Measurements from ENCODE around the gene POU2AF3. TPM values are rescaled to one million over a fixed set of nuclear protein-coding genes. Genes with fewer than 3 reads are reported as not detected.

The POU2AF3 gene
- total and polyA plus RNA-seq, 10 of the 15 experiments (the other 5 are each of a cell fraction or from before 2014, with no cell fraction given) = 0.17 TPM; not detected in 8

GRCh38 chr11:111259896-111260295, 38.5 kb upstream of the POU2AF3 start (continued):
- TF ChIP-seq, protein P1, sequence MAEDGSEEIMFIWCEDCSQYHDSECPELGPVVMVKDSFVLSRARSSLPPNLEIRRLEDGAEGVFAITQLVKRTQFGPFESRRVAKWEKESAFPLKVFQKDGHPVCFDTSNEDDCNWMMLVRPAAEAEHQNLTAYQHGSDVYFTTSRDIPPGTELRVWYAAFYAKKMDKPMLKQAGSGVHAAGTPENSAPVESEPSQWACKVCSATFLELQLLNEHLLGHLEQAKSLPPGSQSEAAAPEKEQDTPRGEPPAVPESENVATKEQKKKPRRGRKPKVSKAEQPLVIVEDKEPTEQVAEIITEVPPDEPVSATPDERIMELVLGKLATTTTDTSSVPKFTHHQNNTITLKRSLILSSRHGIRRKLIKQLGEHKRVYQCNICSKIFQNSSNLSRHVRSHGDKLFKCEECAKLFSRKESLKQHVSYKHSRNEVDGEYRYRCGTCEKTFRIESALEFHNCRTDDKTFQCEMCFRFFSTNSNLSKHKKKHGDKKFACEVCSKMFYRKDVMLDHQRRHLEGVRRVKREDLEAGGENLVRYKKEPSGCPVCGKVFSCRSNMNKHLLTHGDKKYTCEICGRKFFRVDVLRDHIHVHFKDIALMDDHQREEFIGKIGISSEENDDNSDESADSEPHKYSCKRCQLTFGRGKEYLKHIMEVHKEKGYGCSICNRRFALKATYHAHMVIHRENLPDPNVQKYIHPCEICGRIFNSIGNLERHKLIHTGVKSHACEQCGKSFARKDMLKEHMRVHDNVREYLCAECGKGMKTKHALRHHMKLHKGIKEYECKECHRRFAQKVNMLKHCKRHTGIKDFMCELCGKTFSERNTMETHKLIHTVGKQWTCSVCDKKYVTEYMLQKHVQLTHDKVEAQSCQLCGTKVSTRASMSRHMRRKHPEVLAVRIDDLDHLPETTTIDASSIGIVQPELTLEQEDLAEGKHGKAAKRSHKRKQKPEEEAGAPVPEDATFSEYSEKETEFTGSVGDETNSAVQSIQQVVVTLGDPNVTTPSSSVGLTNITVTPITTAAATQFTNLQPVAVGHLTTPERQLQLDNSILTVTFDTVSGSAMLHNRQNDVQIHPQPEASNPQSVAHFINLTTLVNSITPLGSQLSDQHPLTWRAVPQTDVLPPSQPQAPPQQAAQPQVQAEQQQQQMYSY (CRISPR knock-in tag; IDR thresholded peaks at IDR 0.05) = no peak
- no peak for TF ChIP-seq RELA (IDR thresholded peaks at IDR 0.05; ENCODE audit: borderline replicate concordance, partially characterized antibody)
- TF ChIP-seq YY1 (IDR thresholded peaks at IDR 0.05; ENCODE audit: low read depth, low read length) = no peak
- no peak for TF ChIP-seq TAF1 (IDR thresholded peaks at IDR 0.05; ENCODE audit: borderline replicate concordance, low read depth, low read length)

DNA sequence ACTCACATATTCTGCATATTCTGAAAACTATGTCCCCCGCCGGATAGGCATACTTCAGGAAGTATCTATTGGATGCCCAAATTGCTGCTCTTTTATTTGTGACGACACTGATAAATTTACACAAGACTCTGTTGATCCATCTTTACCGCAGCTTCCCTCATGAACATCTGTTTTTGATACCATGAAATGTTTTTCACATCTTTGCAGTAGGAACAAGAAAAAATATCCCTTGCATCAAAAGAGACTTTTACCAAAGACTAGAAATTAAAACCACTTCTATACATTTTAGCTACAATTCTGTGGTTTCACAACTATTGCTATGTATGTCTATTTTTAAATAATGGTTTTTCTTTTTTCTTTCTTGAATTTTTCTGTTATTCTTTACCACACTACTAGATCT, 37.5 kb upstream of the POU2AF3 start:
- in situ Hi-C loops (cut with MboI) = no loop called here
- Histone ChIP-seq H3K79me2 (ENCODE audit: control insufficient read depth, insufficient read depth, low read length) (no peaks in the 10 kb centered on the region), H3K27ac (ENCODE audit: control insufficient read depth, insufficient read depth) (no peak overlapping the region), H4K20me1 (ENCODE audit: control insufficient read depth, insufficient read depth) (no peaks in the 10 kb centered on the region), H3K4me3 (no peak overlapping the region), H2AFZ (ENCODE audit: control insufficient read depth, low read depth, low read length) (no peak overlapping the region), H3K36me3 (ENCODE audit: control insufficient read depth in 2 of 2, insufficient read depth in 2 of 2, low read length in 1 of 2) (no peaks in the 10 kb centered on the region), H3K9ac (ENCODE audit: control insufficient read depth, insufficient read depth, low read length) (no peak overlapping the region), H3K27me3 (replicated peaks in 1 of 2; ENCODE audit: control insufficient read depth in 2 of 2, insufficient read depth in 2 of 2, low read length in 1 of 2) (no peaks in the 10 kb centered on the region; a peak in 1 of 4 replicates), H3K9me3 (replicated peaks; ENCODE audit: control insufficient read depth, insufficient read depth, low read length) (no peaks in the 10 kb centered on the region), H3K4me2 (ENCODE audit: control insufficient read depth, insufficient read depth) (no peak overlapping the region), H3K4me1 (ENCODE audit: control insufficient read depth, insufficient read depth, low read length) (no peaks in the 10 kb centered on the region)
- intact Hi-C loops (cut with micrococcal nuclease; ENCODE audit: unreplicated experiment) = no loop called here
- RAD21 ChIA-PET (ENCODE audit: unreplicated experiment) = interaction anchor here (0.6 kb wide), 1 partner anchor 22 kb away, joined by 4 read pairs; no protein-coding TSS in a partner anchor
- DNase-seq (ENCODE audit: low read depth, low spot score) (no peak), ATAC-seq (no peak), FAIRE-seq (no peak)
- WGBS (ENCODE audit: insufficient coverage, insufficient replicate concordance, low lambda C conversion rate, missing lambda C conversion rate) = 37% methylated on average over 4 of the region's 4 CpGs
- BruUV-seq (replicated peaks) = no TSS peak
- POLR2A ChIA-PET = no interaction called here
- CTCF ChIA-PET = interaction anchor here (1.2 to 3.1 kb wide), 2 partner anchors 22 to 168 kb away, joined by 3 to 13 read pairs; no protein-coding TSS in a partner anchor
- SMC1A ChIA-PET (ENCODE audit: uncharacterized antibody, unreplicated experiment) = interaction anchor here (0.9 kb wide), 1 partner anchor 186 kb away, joined by 3 read pairs; no protein-coding TSS in a partner anchor
- TF ChIP-seq, protein P2, sequence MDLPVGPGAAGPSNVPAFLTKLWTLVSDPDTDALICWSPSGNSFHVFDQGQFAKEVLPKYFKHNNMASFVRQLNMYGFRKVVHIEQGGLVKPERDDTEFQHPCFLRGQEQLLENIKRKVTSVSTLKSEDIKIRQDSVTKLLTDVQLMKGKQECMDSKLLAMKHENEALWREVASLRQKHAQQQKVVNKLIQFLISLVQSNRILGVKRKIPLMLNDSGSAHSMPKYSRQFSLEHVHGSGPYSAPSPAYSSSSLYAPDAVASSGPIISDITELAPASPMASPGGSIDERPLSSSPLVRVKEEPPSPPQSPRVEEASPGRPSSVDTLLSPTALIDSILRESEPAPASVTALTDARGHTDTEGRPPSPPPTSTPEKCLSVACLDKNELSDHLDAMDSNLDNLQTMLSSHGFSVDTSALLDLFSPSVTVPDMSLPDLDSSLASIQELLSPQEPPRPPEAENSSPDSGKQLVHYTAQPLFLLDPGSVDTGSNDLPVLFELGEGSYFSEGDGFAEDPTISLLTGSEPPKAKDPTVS (IDR thresholded peaks at IDR 0.05; ENCODE audit: low read depth, low read length) = no peak
- TF ChIP-seq RAD51 (IDR thresholded peaks at IDR 0.05) (no peak), IRF5 (IDR thresholded peaks at IDR 0.05; ENCODE audit: borderline replicate concordance) (no peak), JUNB (IDR thresholded peaks at IDR 0.05) (no peak), SIX5 (IDR thresholded peaks at IDR 0.05; ENCODE audit: low read depth, low read length, severe bottlenecking) (no peak), GATAD2B (conservative IDR thresholded peaks at IDR 0.05; ENCODE audit: low read depth) (no peak), RB1 (IDR thresholded peaks at IDR 0.05; ENCODE audit: borderline replicate concordance) (no peak), ZNF622 (IDR thresholded peaks at IDR 0.05) (no peak)
- TF ChIP-seq, protein P3, sequence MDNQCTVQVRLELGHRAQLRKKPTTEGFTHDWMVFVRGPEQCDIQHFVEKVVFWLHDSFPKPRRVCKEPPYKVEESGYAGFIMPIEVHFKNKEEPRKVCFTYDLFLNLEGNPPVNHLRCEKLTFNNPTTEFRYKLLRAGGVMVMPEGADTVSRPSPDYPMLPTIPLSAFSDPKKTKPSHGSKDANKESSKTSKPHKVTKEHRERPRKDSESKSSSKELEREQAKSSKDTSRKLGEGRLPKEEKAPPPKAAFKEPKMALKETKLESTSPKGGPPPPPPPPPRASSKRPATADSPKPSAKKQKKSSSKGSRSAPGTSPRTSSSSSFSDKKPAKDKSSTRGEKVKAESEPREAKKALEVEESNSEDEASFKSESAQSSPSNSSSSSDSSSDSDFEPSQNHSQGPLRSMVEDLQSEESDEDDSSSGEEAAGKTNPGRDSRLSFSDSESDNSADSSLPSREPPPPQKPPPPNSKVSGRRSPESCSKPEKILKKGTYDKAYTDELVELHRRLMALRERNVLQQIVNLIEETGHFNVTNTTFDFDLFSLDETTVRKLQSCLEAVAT (IDR thresholded peaks at IDR 0.05) = no peak
- TF ChIP-seq, protein P4, sequence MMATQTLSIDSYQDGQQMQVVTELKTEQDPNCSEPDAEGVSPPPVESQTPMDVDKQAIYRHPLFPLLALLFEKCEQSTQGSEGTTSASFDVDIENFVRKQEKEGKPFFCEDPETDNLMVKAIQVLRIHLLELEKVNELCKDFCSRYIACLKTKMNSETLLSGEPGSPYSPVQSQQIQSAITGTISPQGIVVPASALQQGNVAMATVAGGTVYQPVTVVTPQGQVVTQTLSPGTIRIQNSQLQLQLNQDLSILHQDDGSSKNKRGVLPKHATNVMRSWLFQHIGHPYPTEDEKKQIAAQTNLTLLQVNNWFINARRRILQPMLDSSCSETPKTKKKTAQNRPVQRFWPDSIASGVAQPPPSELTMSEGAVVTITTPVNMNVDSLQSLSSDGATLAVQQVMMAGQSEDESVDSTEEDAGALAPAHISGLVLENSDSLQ (IDR thresholded peaks at IDR 0.05) = no peak
